CD4-positive, alpha-beta T cell (primary cell): ENCODE data around the gene B3GNT9. TPM values are rescaled to one million over a fixed set of nuclear protein-coding genes. Genes with fewer than 3 reads are reported as not detected.

ENCODE experiments used
- ATAC-seq: fragments of 200-7000 bp; cut with Tn5 transposase; one replicate; pipeline ENCODE4 v1.10.0; 2022; ENCODE audit warnings: mild to moderate bottlenecking; ENCODE audit not compliant: poor library complexity
- CTCF ChIA-PET: fragments of 350-600 bp; sonication (Branson Sonifier 250); formaldehyde crosslinking; loops from one replicate; lab custom pipeline; 2021; ENCODE audit warnings: antibody characterized with exemption, inconsistent platforms; lab: Charles Lee
- POLR2A ChIA-PET: fragments of 350-600 bp; sonication (Branson Sonifier 250); formaldehyde crosslinking; loops from one replicate; lab custom pipeline; 2021; ENCODE audit warnings: antibody characterized with exemption, inconsistent platforms; lab: Charles Lee
- DNase-seq, 14 experiments: peaks; one replicate each; pipeline ENCODE4 v3.0.0-alpha.2; 2013 to 2020; ENCODE audit warnings: mixed read lengths in 2 of 14
- H3K27ac ChIP-seq, 2 donors: one replicate each; pipeline versions ENCODE4 v1.5.1 to v1.7.0; 2013; ENCODE audit warnings: low read length in 2 of 2, low read depth in 1 of 2, mild to moderate bottlenecking in 1 of 2
- H3K27me3 ChIP-seq, 2 experiments: 1 replicate in 1 of 2; 2 replicates in 1 of 2; pipeline versions ENCODE4 v1.6.1 to v1.7.0; 2013; ENCODE audit warnings: low read length in 2 of 2, control low read depth in 1 of 2, mild to moderate bottlenecking in 1 of 2, moderate library complexity in 1 of 2; ENCODE audit not compliant: insufficient read depth in 2 of 2, control insufficient read depth in 1 of 2
- H3K36me3 ChIP-seq: one replicate; pipeline ENCODE4 v1.6.1; 2013; ENCODE audit warnings: low read length, control low read depth; ENCODE audit not compliant: insufficient read depth
- H3K4me1 ChIP-seq: one replicate; pipeline ENCODE4 v1.6.1; 2013; ENCODE audit warnings: low read length, control low read depth; ENCODE audit not compliant: insufficient read depth
- H3K4me3 ChIP-seq: one replicate; pipeline ENCODE4 v1.5.1; 2013; ENCODE audit warnings: mild to moderate bottlenecking, low read length, moderate library complexity
- H3K9me3 ChIP-seq, 2 experiments: 1 replicate in 1 of 2; 2 replicates in 1 of 2; pipeline versions ENCODE4 v1.6.1 to v1.7.0; 2013; ENCODE audit warnings: low read length in 2 of 2, mild to moderate bottlenecking in 2 of 2, control low read depth in 1 of 2, moderate library complexity in 1 of 2; ENCODE audit not compliant: control insufficient read depth in 1 of 2, insufficient read depth in 1 of 2
- H3K27ac Mint-ChIP-seq: one replicate; pipeline ENCODE4 v1.8.0; 2020; ENCODE audit warnings: mixed read lengths
- H3K27me3 Mint-ChIP-seq: one replicate; pipeline ENCODE4 v1.8.0; 2021; ENCODE audit warnings: mixed read lengths
- H3K36me3 Mint-ChIP-seq: one replicate; pipeline ENCODE4 v1.8.0; 2021; ENCODE audit warnings: low read depth, mixed read lengths
- H3K4me1 Mint-ChIP-seq: one replicate; pipeline ENCODE4 v1.8.0; 2021; ENCODE audit warnings: low read depth, mixed read lengths
- H3K4me3 Mint-ChIP-seq: one replicate; pipeline ENCODE4 v1.8.0; 2020; ENCODE audit warnings: mild to moderate bottlenecking, mixed read lengths
- H3K9me3 Mint-ChIP-seq: one replicate; pipeline ENCODE4 v1.8.0; 2020; ENCODE audit warnings: mixed read lengths
- intact Hi-C, 2 experiments: fragments of 100-400 bp; cut with DNase I in 1 of 2; cut with micrococcal nuclease in 1 of 2; formaldehyde crosslinking; loops; one replicate each; pipeline versions ENCODE4 v1.15.1 to v1.9.0; 2023 to 2025; cut with DNase I, micrococcal nuclease
- total RNA-seq, 174 experiments: library from RNA in 2 of 174; stranded (reverse) in 2 of 174; gene quantifications; one replicate each; pipeline ENCODE4 v1.2.3 and lab custom pipeline; 2021 to 2026
- TF ChIP-seq, protein P1 (sequence below): fragments of 200-600 bp; IDR thresholded peaks from one replicate; pipeline ENCODE4 v1.8.0; 2022; ENCODE audit warnings: antibody characterized with exemption, mild to moderate bottlenecking

Gene B3GNT9
- total RNA-seq, 2 experiments from 2014 or later, result 2.0 to 2.5 TPM

DNA sequence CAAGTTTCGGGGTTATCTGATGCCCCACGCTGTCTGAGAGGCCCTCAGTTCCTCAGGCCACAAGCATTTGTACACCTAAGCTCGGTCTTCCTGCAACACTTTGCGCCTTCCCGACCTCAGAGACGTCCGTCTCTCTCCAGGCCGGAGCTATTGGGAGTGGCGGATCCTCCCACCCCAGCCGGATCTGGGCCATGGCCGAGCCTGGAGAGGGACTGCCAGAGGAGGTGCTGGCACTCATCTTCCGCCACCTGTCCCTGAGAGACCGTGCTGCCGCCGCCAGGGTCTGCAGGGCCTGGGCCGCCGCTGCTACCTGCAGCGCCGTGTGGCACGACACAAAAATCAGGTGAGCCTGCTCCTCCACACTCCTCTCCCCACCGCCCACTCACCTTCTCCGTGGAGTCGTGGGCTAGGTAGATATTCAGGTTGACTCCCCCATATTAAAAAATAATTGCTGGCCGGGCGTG is 10.8 kb upstream of the B3GNT9 start:
- DNase-seq (peak in 1 of 14 experiments; percentile 35), ATAC-seq (no peak)
- Mint-ChIP-seq H3K27ac (no peak overlapping the region), H3K36me3 (peaks cover 20% of the 10 kb centered on the region), H3K4me1 (peaks cover 50% of the 10 kb centered on the region), H3K27me3 (peaks cover 50% of the 10 kb centered on the region), H3K4me3 (peak overlapping the region; percentile 75), H3K9me3 (no peaks in the 10 kb centered on the region)
- Histone ChIP-seq H3K27ac (no peak overlapping the region), H3K4me1 (peaks cover 84% of the 10 kb centered on the region), H3K27me3 (peaks cover 40 to 49% of the 10 kb centered on the region in 2 experiments), H3K4me3 (peak overlapping the region; percentile 100), H3K9me3 (peaks cover 0 to 23% of the 10 kb centered on the region in 2 experiments), H3K36me3 (no peaks in the 10 kb centered on the region)
- ChIA-PET CTCF (interaction anchor here (4.0 kb wide), 1 partner anchor 24 kb away, joined by 20 read pairs; no protein-coding TSS in a partner anchor), POLR2A (interaction anchor here (0.8 to 5.5 kb wide), 6 partner anchors 11 to 268 kb away, joined by 3 to 51 read pairs (median 16); partner anchors contain the start of genes B3GNT9, FHOD1 and MATCAP1)
- TF ChIP-seq, protein P1, sequence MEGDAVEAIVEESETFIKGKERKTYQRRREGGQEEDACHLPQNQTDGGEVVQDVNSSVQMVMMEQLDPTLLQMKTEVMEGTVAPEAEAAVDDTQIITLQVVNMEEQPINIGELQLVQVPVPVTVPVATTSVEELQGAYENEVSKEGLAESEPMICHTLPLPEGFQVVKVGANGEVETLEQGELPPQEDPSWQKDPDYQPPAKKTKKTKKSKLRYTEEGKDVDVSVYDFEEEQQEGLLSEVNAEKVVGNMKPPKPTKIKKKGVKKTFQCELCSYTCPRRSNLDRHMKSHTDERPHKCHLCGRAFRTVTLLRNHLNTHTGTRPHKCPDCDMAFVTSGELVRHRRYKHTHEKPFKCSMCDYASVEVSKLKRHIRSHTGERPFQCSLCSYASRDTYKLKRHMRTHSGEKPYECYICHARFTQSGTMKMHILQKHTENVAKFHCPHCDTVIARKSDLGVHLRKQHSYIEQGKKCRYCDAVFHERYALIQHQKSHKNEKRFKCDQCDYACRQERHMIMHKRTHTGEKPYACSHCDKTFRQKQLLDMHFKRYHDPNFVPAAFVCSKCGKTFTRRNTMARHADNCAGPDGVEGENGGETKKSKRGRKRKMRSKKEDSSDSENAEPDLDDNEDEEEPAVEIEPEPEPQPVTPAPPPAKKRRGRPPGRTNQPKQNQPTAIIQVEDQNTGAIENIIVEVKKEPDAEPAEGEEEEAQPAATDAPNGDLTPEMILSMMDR, result no peak
- intact Hi-C loops, result loop anchor here (2.0 kb wide), 2 partner anchors 21 to 133 kb away; partner anchors contain the start of genes MATCAP1 (in 2 of the 2) and CBFB (in 1 of the 2)

DNA sequence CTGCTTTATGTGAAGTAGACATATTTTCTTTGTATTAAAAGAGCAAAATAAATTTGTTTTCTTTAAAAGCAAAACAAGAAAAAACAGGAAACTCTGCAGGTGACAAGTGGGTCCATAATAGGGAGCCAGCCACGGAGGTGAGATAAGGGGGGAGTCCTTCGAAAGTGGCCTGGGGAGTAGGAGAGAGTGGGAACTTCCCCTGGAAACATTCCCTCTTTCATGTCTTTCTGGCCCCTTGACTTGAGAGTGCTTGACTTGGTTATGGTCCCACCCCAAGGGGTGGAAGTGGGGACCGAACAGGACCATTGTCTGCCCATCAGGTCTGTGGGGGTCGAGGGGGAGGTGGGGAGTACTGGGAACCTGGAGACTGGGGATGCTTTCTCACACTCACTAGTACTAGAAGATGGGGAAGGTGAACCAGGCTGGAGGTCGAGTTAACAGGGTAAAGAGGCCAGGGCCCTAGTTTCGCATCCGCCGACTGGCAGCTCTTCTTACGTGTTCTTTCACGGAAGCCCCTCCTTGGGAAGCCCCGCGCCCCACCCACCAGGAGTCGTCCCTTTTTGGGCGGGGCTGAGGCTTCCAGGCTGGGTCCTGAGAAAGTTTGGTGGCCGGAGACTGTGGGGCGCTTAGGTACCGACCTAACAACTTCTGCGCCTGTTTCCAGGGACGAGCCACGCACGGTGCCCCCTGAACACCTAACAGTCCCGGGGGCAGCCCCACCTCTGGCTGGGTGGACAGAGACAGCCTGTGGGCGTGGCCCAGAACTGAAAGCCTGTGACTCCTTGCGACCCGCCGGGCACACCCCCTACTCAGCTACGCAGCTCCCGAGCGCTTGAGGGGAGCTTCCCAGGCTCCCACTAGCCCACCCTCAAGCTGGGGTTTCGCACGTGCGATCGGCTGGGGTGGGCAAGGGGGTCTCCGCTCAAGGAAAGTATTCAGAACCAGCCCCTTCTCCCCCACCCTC is 8.1 kb upstream of the B3GNT9 start:
- peaks cover 30% of the 10 kb centered on the region for H3K27me3 Mint-ChIP-seq
- H3K36me3 ChIP-seq, result no peaks in the 10 kb centered on the region
- H3K27ac Mint-ChIP-seq, result peak overlapping the region; percentile 95
- peaks cover 20% of the 10 kb centered on the region for H3K36me3 Mint-ChIP-seq
- H3K27ac ChIP-seq, result peak overlapping the region; percentile 81 to 98
- peaks cover 0 to 6% of the 10 kb centered on the region in 2 experiments for H3K9me3 ChIP-seq
- peaks cover 58% of the 10 kb centered on the region for H3K4me1 Mint-ChIP-seq
- H3K4me3 Mint-ChIP-seq, result peak overlapping the region; percentile 95
- intact Hi-C loops, result loop anchor here in 1 of 2 experiments (1.0 to 2.0 kb wide), 2 partner anchors 50 to 85 kb away; partner anchors contain the start of gene PHAF1
- POLR2A ChIA-PET, result interaction anchor here (0.6 to 5.5 kb wide), 17 partner anchors 9 to 607 kb away, joined by 3 to 51 read pairs (median 5); partner anchors contain the start of genes B3GNT9, CBFB, CKLF and MATCAP1
- ATAC-seq (peak; percentile 31), DNase-seq (peak; percentile 65 to 93 (median 76))
- CTCF ChIA-PET, result interaction anchor here (0.9 to 4.0 kb wide), 6 partner anchors 8 to 141 kb away, joined by 3 to 20 read pairs (median 8); partner anchors contain the start of genes B3GNT9 and MATCAP1
- H3K4me3 ChIP-seq, result peak overlapping the region; percentile 100
- no peaks in the 10 kb centered on the region for H3K9me3 Mint-ChIP-seq
- peaks cover 93% of the 10 kb centered on the region for H3K4me1 ChIP-seq
- H3K27me3 ChIP-seq, result peaks cover 18 to 25% of the 10 kb centered on the region in 2 experiments
- TF ChIP-seq, protein P1, result no peak
